Pancreas (tissue), 10 donors: ENCODE results near the gene FAU. TPM values are rescaled to one million over a fixed set of nuclear protein-coding genes. Genes with fewer than 3 reads are reported as not detected.

Experiments
- ATAC-seq, 4 donors: fragments of 200-7000 bp; cut with Tn5 transposase; one replicate each; pipeline versions ENCODE4 v1.8.0 to v1.9.1; 2020; ENCODE audit warnings: mild to moderate bottlenecking in 4 of 4, moderate library complexity in 4 of 4
- DNase-seq, 6 donors: peaks; one replicate each; pipeline ENCODE4 v3.0.0-alpha.2; 2020
- FAIRE-seq: peaks from 2 replicates; lab custom pipeline; 2012; peaks lifted over from hg19 to GRCh38; lab: Jason Lieb, UNC
- H3K27ac ChIP-seq, 4 donors: fragments of 200-600 bp; sonication (generic); 1 replicate in 3 of 4; 2 replicates in 1 of 4; pipeline versions ENCODE4 v1.5.0 to v1.8.0; 2020
- H3K27me3 ChIP-seq, 4 donors: fragments of 200-600 bp; one replicate each; pipeline ENCODE4 v1.8.0; 2021
- H3K36me3 ChIP-seq, 3 donors: fragments of 200-600 bp; sonication (generic) in 1 of 3; one replicate each; pipeline versions ENCODE4 v1.5.0 to v1.8.0; 2020 to 2021
- H3K4me1 ChIP-seq, 3 donors: fragments of 200-600 bp; one replicate each; pipeline ENCODE4 v1.8.0; 2021
- H3K4me3 ChIP-seq, 4 donors: fragments of 200-600 bp; sonication (generic) in 2 of 4; one replicate each; pipeline versions ENCODE4 v1.5.0 to v1.8.0; 2020 to 2021
- H3K9me3 ChIP-seq, 4 donors: fragments of 200-600 bp; one replicate each; pipeline ENCODE4 v1.8.0; 2021
- WGBS, 2 donors: extraction: QIAGEN DNeasy Blood & Tissue Kit; methylation state at CpG; one replicate each; pipeline ENCODE4 v1.1.7; 2013; 5-methylcytosine and 5-hydroxymethylcytosine counted together
- intact Hi-C, 3 donors: fragments of 100-400 bp; cut with DNase I; formaldehyde crosslinking; loops; one replicate each; pipeline versions ENCODE4 v1.11.1 to v1.14.2; 2022
- polyA plus RNA-seq, 2 donors: library from polyadenylated mRNA; stranded (reverse); fragments of 200-250 nt; gene quantifications; one replicate each; pipeline ENCODE4 v1.2.3, GENCODE V29; 2013
- total RNA-seq, 6 donors: library from RNA; stranded (reverse); fragmentation: NEBNext Ultra II Directional in 4 of 6; extraction: Animal tissue kit (Norgen Biotek cat#: 25700) in 4 of 6; gene quantifications; one replicate each; pipeline versions ENCODE4 v1.2.1 to v1.2.4, GENCODE V29; 2021 to 2023
- TF ChIP-seq, protein P1 (sequence below), 4 donors: fragments of 200-600 bp; sonication (generic) in 3 of 4; IDR thresholded peaks; one replicate each; pipeline versions ENCODE4 v1.5.0 to v1.8.0; 2021; ENCODE audit warnings: antibody characterized with exemption in 4 of 4
- donor health status: healthy with polysubstance abuse.
- donor health status: DM: no; HTN: no; CAD: no; lungs with moderate emphysema.
- donor health status: DM: no; HTN: no; CAD: no.
- donor health status: control.
- donor health status: control.
- donor health status: Bipolar disorder and iron deficiency.
- donor health status: DM: yes; HTN: yes; CAD: no.
- donor health status: DM: no; HTN: no; CAD: no.
- donor health status: DM: no; HTN: no; CAD: no.
- donor health status: DM: yes; HTN: yes; CAD: no.

FAU gene
- total and polyA plus RNA-seq, 8 donors: 493 to 810 (median 535) TPM

DNA sequence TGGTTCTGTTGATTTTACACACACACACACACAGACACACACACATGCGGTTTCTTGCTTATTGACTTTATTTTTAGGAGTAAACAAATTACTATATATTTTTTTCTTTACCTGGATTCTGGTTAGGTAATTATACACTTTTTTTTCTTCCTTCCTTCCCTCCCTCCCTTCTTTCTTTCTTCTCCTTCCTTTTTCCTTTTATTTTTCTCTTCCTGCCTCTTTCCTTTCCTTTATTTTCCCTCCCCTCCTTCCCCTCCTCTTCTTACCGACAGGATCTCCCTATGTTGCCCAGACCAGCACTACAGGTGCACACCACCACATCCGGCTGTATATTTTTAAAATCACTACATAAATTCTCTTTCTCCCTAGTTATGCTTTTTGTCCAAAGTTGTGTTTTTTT lies 45.0 kb upstream of the FAU start:
- WGBS, 2 donors: 68 to 72% methylated on average over 3 of the region's 3 CpGs
- intact Hi-C loops: no loop called here

DNA sequence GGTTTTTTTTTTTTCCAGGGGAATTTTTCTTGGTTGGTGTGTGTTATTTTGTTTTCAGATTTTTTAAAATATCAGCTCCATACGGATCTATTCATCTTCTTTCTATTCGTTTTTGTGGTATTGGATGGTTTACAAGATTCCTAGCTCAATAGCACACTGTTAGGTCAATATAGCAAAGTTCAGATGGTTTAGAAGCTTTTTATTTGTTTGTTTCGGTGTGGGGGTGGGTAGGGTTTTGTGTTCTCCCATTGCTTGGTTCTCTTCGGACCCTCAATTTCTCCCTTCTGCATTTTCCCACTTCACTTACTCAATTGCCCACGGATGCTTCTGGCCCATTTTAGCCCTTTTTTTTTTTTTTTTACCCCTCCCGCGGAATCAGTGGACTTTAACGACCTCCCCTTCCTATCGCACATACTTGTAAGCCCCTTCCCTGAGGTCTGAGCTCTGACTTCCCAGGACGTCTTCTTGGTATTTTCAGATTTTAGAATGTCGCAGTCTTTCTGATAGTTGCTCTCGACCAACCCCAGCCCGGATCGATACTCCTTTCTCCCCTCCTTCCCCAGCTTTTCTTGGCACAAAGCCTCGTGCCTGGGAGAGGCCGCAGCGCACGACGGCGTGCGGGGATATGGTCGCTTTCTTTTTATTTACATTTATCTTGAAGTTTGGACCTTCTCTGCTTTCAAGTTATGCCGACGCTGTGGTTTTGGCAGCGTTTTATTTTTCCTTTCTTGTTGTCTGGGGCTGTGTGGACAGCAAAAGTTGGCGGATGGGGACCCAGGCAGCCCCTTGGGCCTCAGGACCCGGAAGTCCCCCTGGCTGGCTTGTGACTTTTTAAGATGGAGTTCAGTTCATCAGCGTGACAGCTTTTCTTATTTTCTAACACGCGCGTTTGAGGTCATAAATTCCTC lies 43.7 kb upstream of the FAU start:
- intact Hi-C loops: no loop called here
- FAIRE-seq: no peak
- peak overlapping the region in 2 of 4 donors; percentile 1 to 33 for H3K27ac ChIP-seq

More for the DNA sequence above, 45.0 kb upstream of the FAU start:
- ATAC-seq (no peak), FAIRE-seq (no peak), DNase-seq (no peak)
- TF ChIP-seq, protein P1, sequence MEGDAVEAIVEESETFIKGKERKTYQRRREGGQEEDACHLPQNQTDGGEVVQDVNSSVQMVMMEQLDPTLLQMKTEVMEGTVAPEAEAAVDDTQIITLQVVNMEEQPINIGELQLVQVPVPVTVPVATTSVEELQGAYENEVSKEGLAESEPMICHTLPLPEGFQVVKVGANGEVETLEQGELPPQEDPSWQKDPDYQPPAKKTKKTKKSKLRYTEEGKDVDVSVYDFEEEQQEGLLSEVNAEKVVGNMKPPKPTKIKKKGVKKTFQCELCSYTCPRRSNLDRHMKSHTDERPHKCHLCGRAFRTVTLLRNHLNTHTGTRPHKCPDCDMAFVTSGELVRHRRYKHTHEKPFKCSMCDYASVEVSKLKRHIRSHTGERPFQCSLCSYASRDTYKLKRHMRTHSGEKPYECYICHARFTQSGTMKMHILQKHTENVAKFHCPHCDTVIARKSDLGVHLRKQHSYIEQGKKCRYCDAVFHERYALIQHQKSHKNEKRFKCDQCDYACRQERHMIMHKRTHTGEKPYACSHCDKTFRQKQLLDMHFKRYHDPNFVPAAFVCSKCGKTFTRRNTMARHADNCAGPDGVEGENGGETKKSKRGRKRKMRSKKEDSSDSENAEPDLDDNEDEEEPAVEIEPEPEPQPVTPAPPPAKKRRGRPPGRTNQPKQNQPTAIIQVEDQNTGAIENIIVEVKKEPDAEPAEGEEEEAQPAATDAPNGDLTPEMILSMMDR (IDR thresholded peaks at IDR 0.05): no peak
- H3K36me3 ChIP-seq: no peaks in the 10 kb centered on the region
- H3K27me3 ChIP-seq: no peaks in the 10 kb centered on the region
- no peaks in the 10 kb centered on the region for H3K9me3 ChIP-seq
- no peak overlapping the region for H3K4me3 ChIP-seq
- no peak overlapping the region for H3K27ac ChIP-seq
- no peaks in the 10 kb centered on the region for H3K4me1 ChIP-seq

DNA sequence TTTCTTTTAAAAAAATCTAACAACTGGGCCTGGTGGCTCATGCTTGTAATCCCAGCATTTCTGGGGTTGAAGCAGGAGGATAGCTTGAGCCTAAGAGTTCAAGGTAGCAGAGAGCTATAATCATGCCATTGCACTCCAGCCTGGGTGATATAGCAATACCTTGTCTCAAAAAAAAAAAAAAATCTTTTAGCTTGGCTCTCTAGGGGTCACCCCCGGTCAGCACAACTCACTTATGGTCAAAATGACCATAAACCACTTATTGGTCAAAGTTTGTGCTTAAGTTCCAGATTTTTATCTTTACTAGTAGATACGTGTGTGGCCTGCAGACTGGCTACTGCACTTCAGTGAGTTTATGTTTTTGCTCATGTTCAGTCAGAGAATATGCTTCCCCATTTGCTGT lies 41.8 kb upstream of the FAU start:
- Histone ChIP-seq H3K4me3 (no peak overlapping the region), H3K27ac (no peak overlapping the region), H3K36me3 (no peaks in the 10 kb centered on the region), H3K9me3 (no peaks in the 10 kb centered on the region), H3K27me3 (no peaks in the 10 kb centered on the region), H3K4me1 (no peaks in the 10 kb centered on the region)
- no peak for FAIRE-seq
- TF ChIP-seq, protein P1 (IDR thresholded peaks at IDR 0.05): no peak
- DNase-seq: no peak
- WGBS, 2 donors: 91 to 93% methylated on average over 2 of the region's 2 CpGs
- intact Hi-C loops: no loop called here
- no peak for ATAC-seq

More for the DNA sequence above, 43.7 kb upstream of the FAU start:
- H3K36me3 ChIP-seq: no peaks in the 10 kb centered on the region
- 25 to 33% methylated on average over 31 of the region's 31 CpGs for WGBS, 2 donors
- TF ChIP-seq, protein P1 (IDR thresholded peaks at IDR 0.05): no peak
- no peaks in the 10 kb centered on the region for H3K4me1 ChIP-seq
- ATAC-seq (peak; percentile 44 to 69 (median 65)), DNase-seq (no peak)
- H3K4me3 ChIP-seq: peak overlapping the region in 3 of 4 donors; percentile 5 to 21 (median 14)
- H3K9me3 ChIP-seq: no peaks in the 10 kb centered on the region
- no peaks in the 10 kb centered on the region for H3K27me3 ChIP-seq

DNA sequence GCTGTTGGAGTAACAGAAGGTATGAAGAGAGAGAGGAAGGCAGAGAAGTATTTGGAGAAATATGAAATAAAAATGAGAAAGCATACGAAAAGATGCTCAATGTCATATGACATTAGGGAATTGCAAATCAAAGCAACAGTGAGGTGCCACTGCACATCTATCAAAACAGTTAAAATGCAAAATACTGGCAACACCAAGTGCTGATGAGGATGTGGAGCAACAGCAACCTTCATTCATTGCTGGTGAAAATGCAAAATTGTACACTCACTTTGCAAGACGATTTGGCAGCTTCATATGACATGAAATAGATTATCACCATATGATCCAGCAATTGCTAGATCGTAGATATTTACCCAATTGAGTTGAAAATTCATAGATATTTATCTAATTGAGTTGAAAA lies 38.7 kb upstream of the FAU start:
- no peaks in the 10 kb centered on the region for H3K27me3 ChIP-seq
- intact Hi-C loops: no loop called here
- ATAC-seq: no peak

More for the DNA sequence above, 38.7 kb upstream of the FAU start:
- FAIRE-seq: no peak
- Histone ChIP-seq H3K36me3 (no peaks in the 10 kb centered on the region), H3K4me3 (no peak overlapping the region), H3K9me3 (no peaks in the 10 kb centered on the region), H3K4me1 (no peaks in the 10 kb centered on the region), H3K27ac (no peak overlapping the region)
- TF ChIP-seq, protein P1 (IDR thresholded peaks at IDR 0.05): no peak
- DNase-seq: no peak
- WGBS, 2 donors: 67 to 75% methylated on average over 3 of the region's 3 CpGs
